Ovary (tissue), 9 donors: ENCODE results near the gene B3GALT4. TPM values are rescaled to one million over a fixed set of nuclear protein-coding genes. Genes with fewer than 3 reads are reported as not detected.

ENCODE experiments used
- DNase-seq, 5 donors: peaks; one replicate each; pipeline ENCODE4 v3.0.0-alpha.2; 2019 to 2020
- H3K27ac ChIP-seq, 2 donors: fragments of 200-600 bp; one replicate each; pipeline versions ENCODE4 v1.5.1 to v1.8.0; 2019 to 2022
- H3K27me3 ChIP-seq: fragments of 200-600 bp; one replicate; pipeline ENCODE4 v1.8.0; 2022
- H3K36me3 ChIP-seq: fragments of 200-600 bp; sonication (generic); one replicate; pipeline ENCODE4 v1.5.1; 2019
- H3K4me1 ChIP-seq: one replicate; pipeline ENCODE4 v1.8.1; 2013; ENCODE audit warnings: mild to moderate bottlenecking, moderate library complexity; ENCODE audit not compliant: insufficient read depth
- H3K4me3 ChIP-seq: fragments of 200-600 bp; sonication (generic); one replicate; pipeline ENCODE4 v1.5.1; 2017
- H3K9me3 ChIP-seq, 2 donors: fragments of 200-600 bp in 1 of 2; sonication (generic) in 1 of 2; one replicate each; pipeline versions ENCODE4 v1.5.1 to v1.8.1; 2013 to 2019; ENCODE audit warnings: mild to moderate bottlenecking in 1 of 2, moderate library complexity in 1 of 2
- CTCF ChIP-seq, 3 donors: fragments of 450-650 bp in 2 of 3; fragments of 200-600 bp in 1 of 3; IDR thresholded peaks; one replicate each; pipeline versions ENCODE4 v1.5.1 to v1.8.0; 2016 to 2022; ENCODE audit warnings: antibody characterized with exemption in 3 of 3, mild to moderate bottlenecking in 1 of 3
- EP300 ChIP-seq: sonication (generic); formaldehyde crosslinking; IDR thresholded peaks from one replicate; pipeline ENCODE4 v1.6.1; 2017; ENCODE audit warnings: antibody characterized with exemption
- POLR2A ChIP-seq: fragments of 450-650 bp; IDR thresholded peaks from one replicate; pipeline ENCODE4 v1.6.1; 2017; ENCODE audit warnings: antibody characterized with exemption, mild to moderate bottlenecking, moderate library complexity
- WGBS, 3 donors: extraction: QIAGEN DNeasy Blood & Tissue Kit in 1 of 3; methylation state at CpG; one replicate each; pipeline versions ENCODE4 v1.1.5 to v1.1.7; 2013 to 2017; 5-methylcytosine and 5-hydroxymethylcytosine counted together
- intact Hi-C, 4 donors: fragments of 100-400 bp; cut with DNase I; formaldehyde crosslinking; loops; one replicate each; pipeline versions ENCODE4 v1.11.0 to v1.15.1; 2022 to 2023
- polyA plus RNA-seq, 2 donors: library from polyadenylated mRNA; stranded (reverse); fragments of 200-250 nt in 1 of 2; fragments of 350-450 nt in 1 of 2; fragmentation: Illumina TruSeq in 1 of 2; extraction: RNeasy Lipid Tissue Mini Kit (QIAGEN cat#74804) in 1 of 2; gene quantifications; one replicate each; pipeline ENCODE4 v1.2.3, GENCODE V29; 2013 to 2014
- total RNA-seq, 7 donors: library from RNA; depleted of rRNA in 2 of 7; stranded (reverse); fragments of >200 nt in 2 of 7; fragmentation: NEBNext Ultra II Directional in 3 of 7; extraction: Animal tissue kit (Norgen Biotek cat#: 25700) in 3 of 7; gene quantifications; one replicate each; pipeline versions ENCODE4 v1.1.0 to v1.2.4, GENCODE V29; 2016 to 2023
- donor health status: DM: no; HTN: no; CAD: no; lungs with moderate emphysema.
- donor health status: DM: no; HTN: no; CAD: no.
- donor health status: Bipolar disorder and iron deficiency.
- donor health status: DM: yes; HTN: yes; CAD: no.
- donor health status: DM: no; HTN: no; CAD: no.
- donor health status: DM: yes; HTN: yes; CAD: no.

The B3GALT4 gene
- total and polyA plus RNA-seq, 9 donors, result 2.7 to 10.6 (median 6.9) TPM

GRCh38 chr6:33237741-33238140 is 39.2 kb upstream of the B3GALT4 start:
- Histone ChIP-seq H3K27me3 (no peaks in the 10 kb centered on the region), H3K9me3 (no peaks in the 10 kb centered on the region), H3K36me3 (no peaks in the 10 kb centered on the region), H3K4me3 (no peak overlapping the region), H3K27ac (no peak overlapping the region), H3K4me1 (no peaks in the 10 kb centered on the region)
- intact Hi-C loops, result no loop called here
- DNase-seq, result no peak
- WGBS, 3 donors, result 13 to 35% (median 19%) methylated on average over 2 of the region's 2 CpGs
- TF ChIP-seq POLR2A (no peak), CTCF (IDR thresholded peaks at IDR 0.05) (no peak), EP300 (no peak)

GRCh38 chr6:33241968-33242367 is 35.0 kb upstream of the B3GALT4 start:
- Histone ChIP-seq H3K36me3 (no peaks in the 10 kb centered on the region), H3K4me3 (no peak overlapping the region), H3K27ac (no peak overlapping the region), H3K27me3 (no peaks in the 10 kb centered on the region), H3K4me1 (no peaks in the 10 kb centered on the region), H3K9me3 (no peaks in the 10 kb centered on the region)
- no peak for DNase-seq
- intact Hi-C loops, result loop anchor here in 2 of 4 donors (10.0 kb wide), 1 partner anchor 237 kb away; the partner anchor contains the start of gene HLA-DOA (in 2 of the 2)
- no peak for TF ChIP-seq CTCF (IDR thresholded peaks at IDR 0.05)
- TF ChIP-seq POLR2A, result no peak
- no peak for TF ChIP-seq EP300
- 51 to 54% (median 54%) methylated on average over 3 of the region's 3 CpGs for WGBS, 3 donors

- intact Hi-C loops, result loop anchor here in 2 of 4 donors (10.0 kb wide), 1 partner anchor 239 kb away; the partner anchor contains the start of gene HLA-DOA (in 2 of the 2)
- no peak for DNase-seq
Observed at GRCh38 chr6:33243476-33243875, 33.4 kb upstream of the B3GALT4 start.

GRCh38 chr6:33247977-33248642 is 28.8 kb upstream of the B3GALT4 start:
- TF ChIP-seq POLR2A, result no peak
- TF ChIP-seq CTCF (IDR thresholded peaks at IDR 0.05), result peak; percentile 94 to 96 (median 95)
- TF ChIP-seq EP300, result no peak
- peak; percentile 81 to 94 (median 93) for DNase-seq
- WGBS, 3 donors, result 1 to 3% (median 2%) methylated on average over 27 to 28 of the region's 28 CpGs
- H3K9me3 ChIP-seq, result no peaks in the 10 kb centered on the region
- peaks cover 3% of the 10 kb centered on the region for H3K4me1 ChIP-seq
- H3K27me3 ChIP-seq, result no peaks in the 10 kb centered on the region
- no peaks in the 10 kb centered on the region for H3K36me3 ChIP-seq
- peak overlapping the region; percentile 73 to 84 for H3K27ac ChIP-seq
- intact Hi-C loops, result loop anchor here (2.0 to 10.0 kb wide), 5 partner anchors 85 to 243 kb away; partner anchors contain the start of gene HLA-DOA (in 3 of the 4)
- peak overlapping the region; percentile 51 for H3K4me3 ChIP-seq

More at GRCh38 chr6:33243476-33243875, 33.4 kb upstream of the B3GALT4 start:
- Histone ChIP-seq H3K4me1 (no peaks in the 10 kb centered on the region), H3K27me3 (no peaks in the 10 kb centered on the region), H3K4me3 (no peak overlapping the region), H3K9me3 (no peaks in the 10 kb centered on the region), H3K27ac (no peak overlapping the region), H3K36me3 (no peaks in the 10 kb centered on the region)
- TF ChIP-seq POLR2A (no peak), CTCF (IDR thresholded peaks at IDR 0.05) (no peak)
- 24 to 32% (median 31%) methylated on average over 1 of the region's 1 CpG for WGBS, 3 donors
